ENCODE measurements around the gene GPC5. TPM values are rescaled to one million over a fixed set of nuclear protein-coding genes. Genes with fewer than 3 reads are reported as not detected.
A peak's percentile ranks its signal among the peaks of the same experiment; 100 is the strongest.

GPC5 gene
- total and polyA plus RNA-seq, 2 of the 8 experiments (the other 6 are each of a cell fraction or from before 2014, with no cell fraction given), result 0.20 to 0.39 TPM

DNA sequence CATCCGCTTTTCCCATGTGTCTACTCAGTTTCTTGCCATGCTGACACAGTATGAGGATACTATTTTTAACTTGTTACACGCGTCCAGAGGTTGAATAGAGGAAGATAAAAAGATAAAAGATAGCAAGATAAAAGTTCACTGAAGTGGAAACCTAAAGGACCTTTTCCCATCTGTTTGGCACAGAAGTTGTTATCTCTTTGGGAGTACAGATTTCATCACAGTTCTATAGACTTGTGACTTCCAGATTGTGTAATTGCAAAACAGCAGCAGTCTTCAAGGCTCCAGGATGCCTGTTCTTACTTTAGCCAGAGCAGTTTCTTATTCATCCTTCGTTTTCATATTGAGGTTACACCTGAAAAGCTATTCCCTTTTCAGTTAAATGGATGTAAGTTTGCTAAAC lies 369.2 kb downstream of the GPC5 start:
- Histone ChIP-seq H2BK20ac (ENCODE audit: low read length) (no peak overlapping the region), H2AK5ac (ENCODE audit: low read depth, low read length) (no peak overlapping the region), H4K91ac (replicated peaks; ENCODE audit: insufficient read length, low read length) (no peak overlapping the region), H2BK120ac (replicated peaks; ENCODE audit: low read depth, low read length) (no peak overlapping the region), H3K4me3 (ENCODE audit: extremely low read depth in 1 of 4, insufficient read depth in 2 of 4, low read depth in 3 of 4, low read length in 4 of 4) (no peak overlapping the region), H3K27ac (ENCODE audit: low read depth, low read length) (no peak overlapping the region), H4K8ac (ENCODE audit: extremely low read depth, insufficient read depth, low read length) (no peak overlapping the region), H2AFZ (ENCODE audit: low read length) (no peak overlapping the region), H3K4me1 (replicated peaks in 1 of 4; ENCODE audit: control insufficient read depth in 3 of 4, insufficient read depth in 4 of 4, low read length in 3 of 4) (no peaks in the 10 kb centered on the region), H4K20me1 (replicated peaks in 1 of 2; ENCODE audit: control insufficient read depth in 1 of 2, insufficient read depth in 2 of 2, low read length in 2 of 2) (no peaks in the 10 kb centered on the region), H3K36me3 (ENCODE audit: control insufficient read depth in 2 of 4, insufficient read depth in 4 of 4, low read length in 3 of 4) (no peaks in the 10 kb centered on the region), H2BK12ac (ENCODE audit: low read depth, low read length) (no peak overlapping the region), H3K9ac (replicated peaks in 1 of 4; ENCODE audit: extremely low read depth in 1 of 4, low read depth in 3 of 4, low read length in 3 of 4) (no peak overlapping the region), H3K56ac (replicated peaks; ENCODE audit: insufficient read length, low read depth, low read length) (no peak overlapping the region), H3K14ac (ENCODE audit: insufficient read length) (no peak overlapping the region), H3K4me2 (ENCODE audit: insufficient read depth in 1 of 2, low read depth in 2 of 2, low read length in 2 of 2) (no peak overlapping the region), H3K18ac (ENCODE audit: extremely low read depth, low read length) (no peak overlapping the region), H2BK5ac (ENCODE audit: low read depth, low read length) (no peak overlapping the region), H3K9me3 (ENCODE audit: insufficient read depth in 2 of 2, low read depth in 1 of 2, low read length in 1 of 2) (no peaks in the 10 kb centered on the region), H3K27me3 (replicated peaks in 1 of 4; ENCODE audit: control insufficient read depth in 3 of 4, extremely low read depth in 1 of 4, insufficient read depth in 3 of 4, low read length in 3 of 4) (no peaks in the 10 kb centered on the region), H4K5ac (ENCODE audit: insufficient read length, low read depth, low read length) (no peak overlapping the region), H3K79me1 (ENCODE audit: low read depth, low read length) (no peaks in the 10 kb centered on the region), H3K23me2 (ENCODE audit: low read depth, low read length) (no peaks in the 10 kb centered on the region), H2BK15ac (ENCODE audit: low read length) (no peak overlapping the region), H3K23ac (ENCODE audit: insufficient read length) (no peak overlapping the region), H3K4ac (replicated peaks; ENCODE audit: insufficient read length, low read depth, low read length) (no peak overlapping the region), H3K79me2 (ENCODE audit: control insufficient read depth in 1 of 2, insufficient read depth in 2 of 2, low read length in 2 of 2) (no peaks in the 10 kb centered on the region)
- WGBS, 2 experiments (ENCODE audit: extremely low coverage in 1 of 2, insufficient coverage in 1 of 2, insufficient read length in 1 of 2, insufficient replicate concordance in 2 of 2, low coverage in 1 of 2, low lambda C conversion rate in 2 of 2, missing lambda C conversion rate in 1 of 2), result 92% methylated on average over 4 of the region's 4 CpGs; no CpG with 5 or more reads in 1 of the 2 experiments
- POLR2A ChIA-PET (ENCODE audit: partially characterized antibody), result no interaction called here
- no peak for TF ChIP-seq RXRA (IDR thresholded peaks at IDR 0.05; ENCODE audit: insufficient read depth, low read depth, low read length)
- no peak for TF ChIP-seq USF2 (IDR thresholded peaks at IDR 0.05; ENCODE audit: low read length)
- no peak for TF ChIP-seq SP4 (IDR thresholded peaks at IDR 0.05; ENCODE audit: low read length)
- TF ChIP-seq POLR2A (IDR thresholded peaks at IDR 0.05; ENCODE audit: control extremely low read depth in 1 of 2, low read depth in 2 of 2, low read length in 2 of 2), result no peak
- TF ChIP-seq BACH1 (IDR thresholded peaks at IDR 0.05; ENCODE audit: low read length), result no peak
- no peak for TF ChIP-seq FOSL1 (IDR thresholded peaks at IDR 0.05; ENCODE audit: insufficient read depth, low read depth, low read length)
- no peak for TF ChIP-seq SIX5 (IDR thresholded peaks at IDR 0.05; ENCODE audit: low read depth, low read length)
- no peak for TF ChIP-seq NRF1 (IDR thresholded peaks at IDR 0.05; ENCODE audit: low read depth, low read length)
- DNase-seq (ENCODE audit: low read depth in 1 of 2, low spot score in 2 of 2) (no peak), FAIRE-seq (peak; percentile 50)
- CTCF ChIA-PET (ENCODE audit: partially characterized antibody), result no interaction called here

Measured in H1 (cell line).